IMR-90 (cell line): ENCODE measurements around the gene ATP2B2. TPM values are rescaled to one million over a fixed set of nuclear protein-coding genes. Genes with fewer than 3 reads are reported as not detected.

Experiments used
- ATAC-seq: fragments of 200-7000 bp; cut with Tn5 transposase; 2 replicates; pipeline ENCODE4 v1.9.1; 2020; ENCODE audit warnings: low read depth, mild to moderate bottlenecking, moderate library complexity
- BruUV-seq: library from RNA; stranded (reverse); fragments of 400-500 nt; replicated peaks from 2 replicates; lab custom pipeline; 2021; lab: Mats Ljungman, UMichigan
- CTCF ChIA-PET: fragments of 300-600 bp; formaldehyde crosslinking; extraction: SDS; loops from one replicate; lab custom pipeline; 2021; ENCODE audit warnings: antibody characterized with exemption; lab: Yijun Ruan, JAX
- POLR2A ChIA-PET: fragments of 300-600 bp; sonication (Branson Sonifier 250); formaldehyde crosslinking; loops from one replicate; lab custom pipeline; 2022; ENCODE audit warnings: antibody characterized with exemption; ENCODE audit not compliant: unreplicated experiment; lab: Charles Lee
- DNase-seq: peaks from one replicate; pipeline ENCODE4 v3.0.0; 2013
- H2AFZ ChIP-seq: replicated peaks from 2 replicates; pipeline ENCODE3; 2013; ENCODE audit warnings: low read length, mild to moderate bottlenecking; ENCODE audit not compliant: poor library complexity
- H2AK5ac ChIP-seq: 2 replicates; pipeline ENCODE4 v1.6.1; 2013; ENCODE audit warnings: low read depth, low read length, inconsistent platforms
- H2AK9ac ChIP-seq: replicated peaks from 2 replicates; pipeline ENCODE3; 2013; ENCODE audit warnings: mild to moderate bottlenecking, low read depth, low read length, moderate library complexity; ENCODE audit not compliant: poor library complexity
- H2BK120ac ChIP-seq: 2 replicates; pipeline ENCODE4 v1.6.1; 2013; ENCODE audit warnings: low read depth, low read length, inconsistent platforms
- H2BK15ac ChIP-seq: 3 replicates; pipeline ENCODE4 v1.6.1; 2013; ENCODE audit warnings: low read depth, low read length, inconsistent platforms
- H2BK20ac ChIP-seq: 2 replicates; pipeline ENCODE4 v1.6.1; 2013; ENCODE audit warnings: low read depth, mild to moderate bottlenecking, inconsistent platforms, low read length, moderate library complexity
- H2BK5ac ChIP-seq: 2 replicates; pipeline ENCODE4 v1.6.1; 2013; ENCODE audit warnings: mild to moderate bottlenecking, low read depth, low read length, inconsistent platforms; ENCODE audit not compliant: poor library complexity, severe bottlenecking
- H3K14ac ChIP-seq: replicated peaks from 2 replicates; pipeline ENCODE4 v1.6.1; 2013; ENCODE audit warnings: low read depth, low read length, inconsistent platforms
- H3K18ac ChIP-seq: 2 replicates; pipeline ENCODE4 v1.6.1; 2013; ENCODE audit warnings: low read depth, low read length, control low read depth
- H3K23ac ChIP-seq: 2 replicates; pipeline ENCODE4 v1.6.1; 2013; ENCODE audit warnings: low read depth, low read length, inconsistent platforms
- H3K27ac ChIP-seq: 2 replicates; pipeline ENCODE4 v1.5.1; 2013; ENCODE audit warnings: mild to moderate bottlenecking, control low read depth, low read length; ENCODE audit not compliant: insufficient read depth
- H3K27me3 ChIP-seq: 2 replicates; pipeline ENCODE4 v1.6.1; 2013; ENCODE audit warnings: low read length; ENCODE audit not compliant: control insufficient read depth, insufficient read depth
- H3K36me3 ChIP-seq: 2 replicates; pipeline ENCODE4 v1.6.1; 2013; ENCODE audit warnings: low read length, mixed read lengths; ENCODE audit not compliant: control insufficient read depth, insufficient read depth
- H3K4ac ChIP-seq: 2 replicates; pipeline ENCODE4 v1.6.1; 2013; ENCODE audit warnings: low read depth, low read length, inconsistent platforms
- H3K4me1 ChIP-seq: 2 replicates; pipeline ENCODE4 v1.6.1; 2013; ENCODE audit warnings: low read length, mixed read lengths; ENCODE audit not compliant: control insufficient read depth, insufficient read depth
- H3K4me2 ChIP-seq: 2 replicates; pipeline ENCODE4 v1.6.1; 2013; ENCODE audit warnings: low read depth, mild to moderate bottlenecking, control low read depth, low read length, moderate library complexity
- H3K4me3 ChIP-seq: 2 replicates; pipeline ENCODE4 v1.5.1; 2013; ENCODE audit warnings: low read depth, mild to moderate bottlenecking, control low read depth, low read length, moderate library complexity; ENCODE audit not compliant: insufficient read depth
- H3K56ac ChIP-seq: 2 replicates; pipeline ENCODE4 v1.6.1; 2013; ENCODE audit warnings: low read length, inconsistent platforms; ENCODE audit not compliant: insufficient read depth; ENCODE audit errors: extremely low read depth
- H3K79me1 ChIP-seq, 2 experiments: 2 replicates each; pipeline ENCODE4 v1.6.1; 2013; ENCODE audit warnings: low read length in 2 of 2, inconsistent platforms in 1 of 2, low read depth in 1 of 2
- H3K9ac ChIP-seq: 2 replicates; pipeline ENCODE4 v1.6.1; 2013; ENCODE audit warnings: low read depth, low read length, control low read depth
- H3K9me1 ChIP-seq: 2 replicates; pipeline ENCODE4 v1.6.1; 2013; ENCODE audit warnings: low read length, inconsistent platforms; ENCODE audit not compliant: insufficient read depth
- H3K9me3 ChIP-seq: 2 replicates; pipeline ENCODE4 v1.6.1; 2013; ENCODE audit warnings: low read length; ENCODE audit not compliant: control insufficient read depth, insufficient read depth
- H4K20me1 ChIP-seq: 2 replicates; pipeline ENCODE4 v1.6.1; 2013; ENCODE audit warnings: low read length, inconsistent platforms; ENCODE audit not compliant: insufficient read depth
- H4K5ac ChIP-seq: 2 replicates; pipeline ENCODE4 v1.6.1; 2013; ENCODE audit warnings: mild to moderate bottlenecking, low read depth, low read length, control low read depth
- H4K8ac ChIP-seq, 2 experiments: 2 replicates each; pipeline ENCODE4 v1.6.1; 2013; ENCODE audit warnings: low read depth in 2 of 2, low read length in 2 of 2, control low read depth in 1 of 2, inconsistent platforms in 1 of 2
- H4K91ac ChIP-seq: 2 replicates; pipeline ENCODE4 v1.6.1; 2013; ENCODE audit warnings: low read depth, low read length, inconsistent platforms; ENCODE audit not compliant: insufficient read depth
- BHLHE40 ChIP-seq: fragments of 150-350 bp; IDR thresholded peaks from 2 replicates; pipeline ENCODE4 v1.6.1; 2016; ENCODE audit warnings: mild to moderate bottlenecking, low read depth, low read length
- CEBPB ChIP-seq: IDR thresholded peaks from 2 replicates; pipeline ENCODE4 v1.6.1; 2012; ENCODE audit warnings: low read depth, low read length, improper control_type of control experiment
- CHD1 ChIP-seq: IDR thresholded peaks from 2 replicates; pipeline ENCODE4 v1.6.1; 2012; ENCODE audit warnings: low read depth, low read length, improper control_type of control experiment
- CTCF ChIP-seq: conservative IDR thresholded peaks from 2 replicates; pipeline ENCODE4 v1.5.1; 2012; ENCODE audit warnings: mild to moderate bottlenecking, low read depth, low read length, improper control_type of control experiment
- ELK1 ChIP-seq: fragments of 150-350 bp; IDR thresholded peaks from 2 replicates; pipeline ENCODE4 v1.6.1; 2016; ENCODE audit warnings: low read depth, mild to moderate bottlenecking, low read length, moderate library complexity, borderline replicate concordance
- FOS ChIP-seq: fragments of 150-350 bp; IDR thresholded peaks from 2 replicates; pipeline ENCODE4 v1.6.1; 2016; ENCODE audit warnings: low read depth, low read length
- MAFK ChIP-seq: IDR thresholded peaks from 2 replicates; pipeline ENCODE4 v1.6.1; 2012; ENCODE audit warnings: low read depth, low read length, improper control_type of control experiment
- MAZ ChIP-seq: IDR thresholded peaks from 2 replicates; pipeline ENCODE4 v1.6.1; 2012; ENCODE audit warnings: low read depth, mild to moderate bottlenecking, low read length, improper control_type of control experiment, moderate library complexity, borderline replicate concordance
- MXI1 ChIP-seq: IDR thresholded peaks from 2 replicates; pipeline ENCODE4 v1.6.1; 2012; ENCODE audit warnings: low read depth, mild to moderate bottlenecking, low read length, moderate library complexity, borderline replicate concordance
- NFE2L2 ChIP-seq: fragments of 150-350 bp; IDR thresholded peaks from 2 replicates; pipeline ENCODE4 v1.6.1; 2016; ENCODE audit warnings: low read depth, mild to moderate bottlenecking, low read length
- POLR2A ChIP-seq: IDR thresholded peaks from 2 replicates; pipeline ENCODE4 v1.6.1; 2012; ENCODE audit warnings: mild to moderate bottlenecking, low read depth, low read length
- RAD21 ChIP-seq: IDR thresholded peaks from 2 replicates; pipeline ENCODE4 v1.6.1; 2012; ENCODE audit warnings: low read length, improper control_type of control experiment
- RCOR1 ChIP-seq: IDR thresholded peaks from 2 replicates; pipeline ENCODE4 v1.6.1; 2012; ENCODE audit warnings: mild to moderate bottlenecking, low read length, improper control_type of control experiment; ENCODE audit not compliant: insufficient replicate concordance
- RFX5 ChIP-seq: IDR thresholded peaks from 2 replicates; pipeline ENCODE4 v1.8.0; 2012; ENCODE audit warnings: low read depth, mild to moderate bottlenecking, low read length, moderate library complexity
- SMC3 ChIP-seq: fragments of 150-350 bp; IDR thresholded peaks from 2 replicates; pipeline ENCODE4 v1.6.1; 2016; ENCODE audit warnings: low read depth, mild to moderate bottlenecking, antibody characterized with exemption, low read length, moderate library complexity
- USF2 ChIP-seq: fragments of 150-350 bp; IDR thresholded peaks from 2 replicates; pipeline ENCODE4 v1.6.1; 2017; ENCODE audit warnings: mild to moderate bottlenecking, antibody characterized with exemption, low read length, low read depth
- WGBS, 2 experiments: methylation state at CpG; one replicate each; pipeline versions ENCODE4 v1.1.5 to v1.1.7; 2013; ENCODE audit warnings: missing lambda C conversion rate in 2 of 2; ENCODE audit not compliant: insufficient read length in 1 of 2; ENCODE audit errors: extremely low coverage in 2 of 2; 5-methylcytosine and 5-hydroxymethylcytosine counted together
- dilution Hi-C: fragments of 300-500 bp; cut with HindIII; formaldehyde crosslinking; loops from one replicate; pipeline ENCODE4 v1.14.3; 2018; ENCODE audit warnings: low sequenced_read_pairs; ENCODE audit not compliant: unreplicated experiment
- in situ Hi-C: fragments of 300-500 bp; cut with MboI; formaldehyde crosslinking; loops from 3 replicates; pipeline ENCODE4 v1.14.3; 2019; ENCODE audit warnings: low sequenced_read_pairs, inconsistent platforms, mixed read lengths
- intact Hi-C: fragments of 100-400 bp; cut with micrococcal nuclease; formaldehyde crosslinking; loops from 2 replicates; pipeline ENCODE4 v1.10.0; 2022
- polyA plus RNA-seq, 3 experiments: library from polyadenylated mRNA; depleted of rRNA; stranded (reverse); fragments of >200 nt; gene quantifications; 2 replicates each; pipeline ENCODE4 v1.2.3, GENCODE V29; 2012; ENCODE audit warnings: low replicate concordance in 1 of 3
- total RNA-seq: library from RNA; depleted of rRNA; stranded (reverse); fragments of >200 nt; gene quantifications from 2 replicates; pipeline ENCODE4 v1.2.3, GENCODE V29; 2012

Gene ATP2B2
- total and polyA plus RNA-seq, 2 of the 4 experiments (the other 2 are of a cell fraction): under 0.01 to 0.02 TPM

GRCh38 chr3:10523561-10523960, 18.2 kb upstream of the ATP2B2 start:
- no peak for TF ChIP-seq SMC3
- no peak for TF ChIP-seq MXI1
- TF ChIP-seq MAFK: no peak
- no peak for TF ChIP-seq ELK1
- no peak for TF ChIP-seq BHLHE40
- TF ChIP-seq NFE2L2: no peak
- no peak for TF ChIP-seq RFX5
- no peak for TF ChIP-seq USF2
- TF ChIP-seq FOS: no peak
- TF ChIP-seq RAD21: no peak
- TF ChIP-seq CTCF: no peak
- no peak for TF ChIP-seq POLR2A
- no peak for TF ChIP-seq MAZ
- TF ChIP-seq CHD1: no peak
- no peak for TF ChIP-seq CEBPB
- no peak for TF ChIP-seq RCOR1
- Histone ChIP-seq H3K4me2 (no peak overlapping the region), H4K20me1 (no peaks in the 10 kb centered on the region), H3K14ac (no peak overlapping the region), H3K23ac (no peak overlapping the region), H3K27me3 (peaks cover 28% of the 10 kb centered on the region), H2BK15ac (no peak overlapping the region), H4K8ac (no peak overlapping the region), H3K27ac (no peak overlapping the region), H3K18ac (no peak overlapping the region), H3K56ac (no peak overlapping the region), H3K9ac (no peak overlapping the region), H2AK9ac (no peak overlapping the region), H3K9me1 (no peaks in the 10 kb centered on the region), H2BK20ac (no peak overlapping the region), H3K9me3 (no peaks in the 10 kb centered on the region), H2AK5ac (no peak overlapping the region), H2AFZ (no peak overlapping the region), H4K5ac (no peak overlapping the region), H3K4me1 (peaks cover 3% of the 10 kb centered on the region; the same call in 1 of the 2 replicates), H2BK5ac (no peak overlapping the region), H3K4ac (no peak overlapping the region), H3K4me3 (no peak overlapping the region), H3K36me3 (no peaks in the 10 kb centered on the region), H3K79me1 (no peaks in the 10 kb centered on the region), H2BK120ac (no peak overlapping the region), H4K91ac (no peak overlapping the region)
- CTCF ChIA-PET: interaction anchor here (0.6 to 0.7 kb wide), 2 partner anchors 38 to 151 kb away, joined by 3 to 5 read pairs; no protein-coding TSS in a partner anchor
- dilution Hi-C loops (no loop called here), intact Hi-C loops (no loop called here), in situ Hi-C loops (no loop called here)
- ATAC-seq (no peak), DNase-seq (no peak)
- no TSS peak for BruUV-seq
- no CpG with 5 or more reads among the region's 5 CpGs for WGBS, 2 experiments
- POLR2A ChIA-PET: no interaction called here
